Upper lobe of left lung (tissue), 6 donors: ENCODE results near the gene NOTCH1. TPM values are rescaled to one million over a fixed set of nuclear protein-coding genes. Genes with fewer than 3 reads are reported as not detected.
A peak's percentile ranks its signal among the peaks of the same experiment; 100 is the strongest.

Experiments used
- ATAC-seq, 2 donors: fragments of 200-7000 bp; cut with Tn5 transposase; one replicate each; pipeline ENCODE4 v1.9.1; 2022; ENCODE audit warnings: mild to moderate bottlenecking in 2 of 2, moderate library complexity in 2 of 2; ENCODE audit not compliant: low FRiP score in 2 of 2
- DNase-seq, 2 donors: peaks; one replicate each; pipeline ENCODE4 v3.0.0-alpha.2; 2019 to 2020
- H3K27ac ChIP-seq, 4 donors: fragments of 200-600 bp; sonication (generic); one replicate each; pipeline ENCODE4 v1.5.1; 2016 to 2019
- H3K27me3 ChIP-seq, 4 donors: fragments of 200-600 bp; sonication (generic); one replicate each; pipeline ENCODE4 v1.5.1; 2017 to 2019
- H3K36me3 ChIP-seq, 4 donors: fragments of 200-600 bp; sonication (generic); one replicate each; pipeline ENCODE4 v1.5.1; 2016 to 2019
- H3K4me1 ChIP-seq, 4 donors: fragments of 200-600 bp; sonication (generic); one replicate each; pipeline ENCODE4 v1.5.1; 2018 to 2019
- H3K4me3 ChIP-seq, 4 donors: fragments of 200-600 bp; sonication (generic); one replicate each; pipeline ENCODE4 v1.5.1; 2017 to 2019; ENCODE audit warnings: mild to moderate bottlenecking in 2 of 4, moderate library complexity in 1 of 4
- H3K9me3 ChIP-seq, 4 donors: fragments of 200-600 bp; sonication (generic); one replicate each; pipeline ENCODE4 v1.5.1; 2018 to 2019
- CTCF ChIP-seq, 6 experiments: fragments of 450-650 bp in 4 of 6; fragments of 200-600 bp in 2 of 6; sonication (generic) in 2 of 6; IDR thresholded peaks; one replicate each; pipeline ENCODE4 v1.5.1; 2016 to 2019; ENCODE audit warnings: antibody characterized with exemption in 6 of 6
- EP300 ChIP-seq, 4 donors: sonication (generic); formaldehyde crosslinking; IDR thresholded peaks; one replicate each; pipeline ENCODE4 v1.5.1; 2017; ENCODE audit warnings: antibody characterized with exemption in 4 of 4, control low read depth in 2 of 4
- POLR2A ChIP-seq, 4 donors: fragments of 450-650 bp; IDR thresholded peaks; one replicate each; pipeline ENCODE4 v1.5.1; 2016 to 2017; ENCODE audit warnings: antibody characterized with exemption in 4 of 4, mild to moderate bottlenecking in 2 of 4
- POLR2AphosphoS5 ChIP-seq, 2 donors: sonication (generic); formaldehyde crosslinking; IDR thresholded peaks; one replicate each; pipeline ENCODE4 v1.5.1; 2017; ENCODE audit warnings: antibody characterized with exemption in 2 of 2
- WGBS, 2 donors: methylation state at CpG; one replicate each; pipeline ENCODE4 v1.1.5; 2017 to 2018; 5-methylcytosine and 5-hydroxymethylcytosine counted together
- total RNA-seq, 6 donors: library from RNA; depleted of rRNA in 4 of 6; stranded (reverse); fragments of >200 nt in 4 of 6; gene quantifications; one replicate each; pipeline versions ENCODE4 v1.1.0 to v1.2.1, GENCODE V29; 2016 to 2021
- donor health status: DM: no; HTN: no; CAD: no; lungs with moderate emphysema.
- donor health status: DM: no; HTN: yes; CAD: no; lungs with severe emphysema.

Gene NOTCH1
- total RNA-seq, 6 donors from 2014 or later, result 49.6 to 175 (median 110) TPM

- 22 to 33% methylated on average over 6 to 22 of the region's 22 CpGs for WGBS, 2 donors
- H3K9me3 ChIP-seq, result no peaks in the 10 kb centered on the region
- DNase-seq (no peak), ATAC-seq (no peak)
- H3K27me3 ChIP-seq, result no peaks in the 10 kb centered on the region
- H3K4me1 ChIP-seq, result peaks cover 51 to 73% (median 53%) of the 10 kb centered on the region in 4 donors
- H3K27ac ChIP-seq, result peak overlapping the region in 3 of 4 donors; percentile 16 to 54 (median 51)
- TF ChIP-seq CTCF (IDR thresholded peaks at IDR 0.05) (no peak), POLR2AphosphoS5 (IDR thresholded peaks at IDR 0.05) (no peak), POLR2A (IDR thresholded peaks at IDR 0.05) (no peak), EP300 (IDR thresholded peaks at IDR 0.05) (no peak)
- H3K4me3 ChIP-seq, result peak overlapping the region in 1 of 4 donors; percentile 1
- no peaks in the 10 kb centered on the region for H3K36me3 ChIP-seq
Measured at GRCh38 chr9:136587944-136588662, 42.3 kb upstream of the NOTCH1 start.

DNA sequence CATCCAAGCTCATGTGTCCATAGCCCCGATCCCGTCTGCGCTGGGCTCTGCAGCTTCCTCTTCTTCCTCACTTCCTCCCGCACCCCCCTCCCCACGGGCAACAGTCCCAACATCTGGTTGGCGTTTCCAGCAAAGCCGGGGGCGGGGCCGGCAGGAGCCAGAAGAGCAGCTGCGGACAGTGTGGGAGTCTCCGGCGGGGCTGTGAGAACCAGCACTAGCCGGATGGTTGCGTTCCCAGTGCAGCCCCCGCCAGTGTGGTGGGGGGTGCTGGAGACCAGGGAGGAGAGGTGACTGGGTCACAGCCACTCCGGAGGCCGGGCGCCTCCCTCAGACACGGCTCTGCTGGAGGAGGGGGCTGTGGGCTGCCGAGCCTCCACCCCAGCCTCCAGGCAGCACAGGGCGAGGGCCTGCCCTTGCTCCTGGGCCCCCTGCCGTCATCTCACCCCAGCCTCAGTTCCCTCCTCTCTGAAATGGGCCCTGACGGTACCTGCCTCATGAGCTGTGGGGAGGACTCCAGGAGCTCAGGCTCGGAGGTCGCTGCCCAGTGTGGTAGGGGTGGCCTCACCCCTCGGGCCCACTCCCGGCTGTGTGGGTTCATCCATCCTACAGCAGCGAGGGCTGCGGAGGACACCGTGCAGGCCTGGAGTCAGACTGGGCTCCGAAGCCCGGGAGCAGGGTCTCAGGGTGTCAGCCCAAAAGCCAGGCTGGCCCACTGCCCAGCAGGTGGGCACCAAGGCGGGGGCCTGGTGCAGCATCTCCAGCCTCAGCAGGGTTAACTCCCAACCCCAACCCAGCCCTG, 41.5 kb upstream of the NOTCH1 start:
- H3K9me3 ChIP-seq, result no peaks in the 10 kb centered on the region
- peak in 1 of 2 donors; percentile 77 for ATAC-seq
- peak overlapping the region in 1 of 4 donors; percentile 1 for H3K4me3 ChIP-seq
- WGBS, 2 donors, result 33 to 39% methylated on average over 10 to 25 of the region's 33 CpGs
- peak overlapping the region in 1 of 4 donors; percentile 51 for H3K27ac ChIP-seq
- H3K36me3 ChIP-seq, result no peaks in the 10 kb centered on the region
- peak; percentile 72 to 88 for DNase-seq
- no peaks in the 10 kb centered on the region for H3K27me3 ChIP-seq
- no peak for TF ChIP-seq POLR2AphosphoS5 (IDR thresholded peaks at IDR 0.05)
- TF ChIP-seq EP300 (IDR thresholded peaks at IDR 0.05), result no peak
- no peak for TF ChIP-seq CTCF (IDR thresholded peaks at IDR 0.05)
- TF ChIP-seq POLR2A (IDR thresholded peaks at IDR 0.05), result no peak
- H3K4me1 ChIP-seq, result peaks cover 51 to 73% (median 53%) of the 10 kb centered on the region in 4 donors

GRCh38 chr9:136586391-136586953, 40.6 kb upstream of the NOTCH1 start:
- peak in 1 of 2 donors; percentile 36 for DNase-seq
- no peak for TF ChIP-seq POLR2A (IDR thresholded peaks at IDR 0.05)
- no peak for TF ChIP-seq CTCF (IDR thresholded peaks at IDR 0.05)
- TF ChIP-seq EP300 (IDR thresholded peaks at IDR 0.05), result no peak
- no peak for TF ChIP-seq POLR2AphosphoS5 (IDR thresholded peaks at IDR 0.05)
- H3K27me3 ChIP-seq, result no peaks in the 10 kb centered on the region
- H3K36me3 ChIP-seq, result no peaks in the 10 kb centered on the region
- 78 to 93% methylated on average over 14 to 21 of the region's 21 CpGs for WGBS, 2 donors
- H3K4me3 ChIP-seq, result no peak overlapping the region
- peak overlapping the region in 1 of 4 donors; percentile 51 for H3K27ac ChIP-seq
- ATAC-seq, result no peak
- no peaks in the 10 kb centered on the region for H3K9me3 ChIP-seq
- peaks cover 51 to 70% (median 53%) of the 10 kb centered on the region in 4 donors for H3K4me1 ChIP-seq

DNA sequence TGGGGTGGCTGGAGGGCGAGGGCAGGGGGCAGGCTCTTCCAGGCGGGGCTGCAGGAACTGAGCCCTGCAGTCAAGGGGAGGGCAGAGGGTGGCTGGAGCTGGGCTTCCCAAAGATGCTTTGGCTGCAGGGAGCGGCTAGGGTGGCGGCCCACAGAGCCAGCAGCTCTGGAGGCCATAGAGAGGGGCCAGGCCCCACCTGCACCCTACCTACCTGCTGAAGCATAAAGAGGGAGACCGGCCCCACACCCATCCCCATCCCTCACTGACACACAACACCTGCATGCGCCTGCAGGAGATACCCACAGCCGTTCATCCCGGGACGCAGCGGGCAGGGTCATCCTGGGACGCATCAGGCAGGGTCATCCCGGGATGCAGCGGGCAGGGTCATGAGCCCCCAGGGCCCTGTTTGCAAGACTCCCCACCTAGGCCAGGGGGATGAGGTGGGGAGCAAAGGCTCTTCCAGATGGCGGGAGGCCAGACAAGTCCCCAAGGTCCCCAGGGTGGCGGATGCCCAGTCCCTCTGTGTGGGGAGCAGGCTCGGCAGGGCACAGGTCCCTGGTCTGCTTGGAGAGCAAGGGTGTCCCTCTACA, 39.8 kb upstream of the NOTCH1 start:
- H3K27me3 ChIP-seq, result no peaks in the 10 kb centered on the region
- DNase-seq, result peak in 1 of 2 donors; percentile 56
- no peak overlapping the region for H3K27ac ChIP-seq
- ATAC-seq, result no peak
- H3K4me3 ChIP-seq, result no peak overlapping the region
- 96 to 99% methylated on average over 7 to 8 of the region's 16 CpGs for WGBS, 2 donors
- H3K4me1 ChIP-seq, result peaks cover 44 to 62% (median 46%) of the 10 kb centered on the region in 4 donors
- TF ChIP-seq EP300 (IDR thresholded peaks at IDR 0.05) (no peak), POLR2AphosphoS5 (IDR thresholded peaks at IDR 0.05) (no peak), CTCF (IDR thresholded peaks at IDR 0.05) (no peak), POLR2A (IDR thresholded peaks at IDR 0.05) (no peak)
- H3K9me3 ChIP-seq, result no peaks in the 10 kb centered on the region
- H3K36me3 ChIP-seq, result no peaks in the 10 kb centered on the region
